Measurements from ENCODE around the gene DPP10.

DPP10 gene

DNA sequence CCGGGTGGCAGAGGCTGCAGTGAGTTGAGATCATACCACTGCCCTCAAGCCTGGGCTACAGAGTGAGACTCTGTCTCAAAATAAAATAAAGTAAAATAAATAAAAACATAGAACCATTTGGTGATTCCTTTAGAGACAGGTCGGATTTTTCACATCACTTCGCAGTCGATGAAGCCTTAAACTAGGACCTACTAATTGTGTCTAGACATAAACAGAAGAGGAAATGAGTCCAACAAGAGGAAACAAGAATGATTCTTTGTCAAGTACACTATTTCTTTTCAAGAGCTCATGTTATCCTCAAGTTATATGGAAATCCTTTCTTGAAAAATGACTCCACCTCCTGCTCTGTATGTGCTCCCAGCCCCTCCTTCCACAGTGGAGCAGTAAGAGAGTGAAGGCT lies 758.9 kb downstream of the DPP10 start:
- DNase-seq (ENCODE audit: low read depth in 2 of 2, low spot score in 1 of 2): no peak

DNA sequence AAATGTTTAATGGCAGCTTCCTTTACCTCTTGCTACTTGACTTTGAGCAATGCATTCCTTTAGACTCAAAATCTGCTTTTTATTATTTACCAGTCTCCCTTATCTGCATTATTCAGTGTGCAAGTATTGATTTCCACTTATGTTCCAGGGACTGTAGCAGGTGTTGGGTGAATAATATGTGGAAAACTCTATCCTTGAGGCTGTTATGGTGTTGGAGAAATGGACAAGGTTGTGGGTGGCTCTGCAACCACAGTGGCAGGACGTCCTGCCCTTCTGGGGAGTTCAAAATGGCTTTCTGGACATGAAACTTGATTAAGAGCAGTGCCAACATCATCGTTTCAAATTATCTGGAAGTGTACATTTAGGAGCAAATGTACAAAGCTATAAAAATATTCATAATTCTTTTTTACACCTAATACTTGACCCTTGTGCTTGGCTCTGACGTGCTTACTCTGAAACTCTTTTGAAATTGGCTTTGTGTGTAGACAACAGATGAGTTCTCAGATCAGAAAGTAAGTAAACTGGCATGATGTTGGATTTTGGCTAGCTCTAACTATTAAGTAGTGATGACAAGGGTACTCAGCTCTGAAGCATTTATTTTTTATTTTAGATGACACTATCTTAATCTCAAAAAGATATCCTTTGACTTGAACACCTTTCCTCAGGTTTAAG lies 766.2 kb downstream of the DPP10 start:
- no peak for DNase-seq (ENCODE audit: low read depth in 2 of 2, low spot score in 1 of 2)

DNA sequence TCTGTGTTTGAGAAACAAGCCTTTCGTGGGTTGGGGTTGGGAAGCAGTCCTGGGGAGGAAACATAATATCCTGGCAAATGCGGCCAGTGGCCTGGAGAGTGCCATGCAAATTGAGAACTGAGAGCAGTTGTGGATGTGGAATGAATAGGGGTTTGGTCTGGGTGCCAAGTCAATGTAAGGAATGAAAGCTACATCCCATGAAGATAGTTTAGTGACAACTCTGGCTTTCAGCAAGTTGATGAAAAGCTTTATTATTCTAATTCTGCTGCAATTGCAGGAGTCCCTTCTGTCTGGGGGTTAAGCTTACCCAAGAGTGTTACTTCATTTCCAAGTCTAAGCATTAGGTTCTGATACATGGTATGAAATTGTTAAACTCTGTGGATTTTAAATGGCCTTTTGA lies 771.6 kb downstream of the DPP10 start:
- DNase-seq (ENCODE audit: low read depth in 2 of 2, low spot score in 1 of 2): no peak

DNA sequence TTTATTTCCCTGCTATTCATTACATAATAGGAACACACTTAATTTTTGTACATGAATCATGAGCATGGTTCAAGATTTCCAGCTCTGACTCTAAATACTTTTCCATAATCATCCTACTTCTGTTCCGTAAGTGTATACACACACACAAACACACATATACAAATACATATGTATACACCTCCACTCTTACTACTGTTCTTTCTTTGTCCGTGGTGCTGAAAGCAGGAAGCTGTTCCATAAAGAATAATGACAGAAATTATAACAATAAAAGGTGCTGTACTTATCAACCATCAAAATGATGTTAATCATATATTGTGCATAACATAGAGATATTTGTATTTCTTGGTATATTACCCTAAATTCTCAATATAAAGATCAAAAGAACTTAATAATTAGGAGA lies 776.9 kb downstream of the DPP10 start:
- no peak for DNase-seq (ENCODE audit: low read depth in 2 of 2, low spot score in 1 of 2)

DNA sequence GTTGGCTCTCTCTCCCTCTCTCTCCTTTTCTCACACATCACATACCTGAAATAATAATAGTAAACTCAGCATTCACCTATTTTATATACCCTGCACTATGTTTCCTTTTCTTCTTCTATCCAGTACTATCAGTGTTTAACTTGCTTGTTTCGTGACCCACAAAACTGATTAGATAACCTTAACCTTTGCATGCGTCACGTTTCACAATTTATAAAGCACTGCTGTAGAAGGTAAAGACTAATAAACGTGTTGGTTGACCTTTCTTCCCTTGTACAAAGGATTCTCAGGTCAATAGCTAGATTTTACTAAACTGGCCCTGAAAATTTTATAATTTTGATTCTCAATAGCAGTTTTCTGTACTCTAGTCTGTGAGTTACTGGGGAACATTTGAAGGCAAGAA lies 791.7 kb downstream of the DPP10 start:
- no peak for DNase-seq (ENCODE audit: low read depth in 2 of 2, low spot score in 1 of 2)

DNA sequence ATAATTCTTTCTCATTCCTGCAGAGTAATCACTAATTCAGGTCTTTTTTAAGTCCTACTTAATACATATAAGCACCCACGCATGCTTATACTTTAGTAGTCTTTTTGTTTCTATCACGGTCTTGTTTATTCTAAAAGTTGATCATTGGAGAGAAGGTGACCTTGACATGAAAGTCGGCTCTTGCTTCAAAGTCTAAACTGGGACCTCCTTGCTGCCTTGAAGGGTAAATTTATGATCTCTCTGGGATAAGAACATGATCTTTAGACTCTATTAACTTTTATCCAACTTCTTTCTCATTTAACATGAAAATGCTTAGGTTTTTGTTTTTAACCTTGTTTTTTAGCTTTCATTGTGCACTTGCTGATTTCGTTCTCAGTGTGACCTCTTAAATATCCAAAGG lies 792.3 kb downstream of the DPP10 start:
- DNase-seq (ENCODE audit: low read depth in 2 of 2, low spot score in 1 of 2): no peak

DNA sequence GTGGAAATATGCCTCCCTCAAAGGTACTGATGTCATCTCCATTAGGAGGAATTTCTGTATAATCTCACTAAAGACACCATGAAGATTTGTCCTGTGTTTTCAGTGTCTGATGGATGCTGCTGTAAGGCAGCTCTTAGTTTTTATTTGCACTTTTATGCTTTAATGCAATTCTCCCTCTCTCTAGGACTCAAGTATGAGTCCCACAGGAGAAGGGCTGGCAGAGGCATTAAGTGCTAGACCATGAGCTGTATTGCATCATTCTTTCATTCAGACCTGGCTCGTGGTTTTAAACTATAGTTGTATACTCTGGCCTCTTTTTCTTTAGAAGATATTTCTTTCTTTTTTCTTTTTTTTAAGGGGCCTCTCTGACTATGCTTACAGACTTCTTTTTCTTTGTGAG lies 805.6 kb downstream of the DPP10 start:
- DNase-seq (ENCODE audit: low read depth in 2 of 2, low spot score in 1 of 2): no peak

DNA sequence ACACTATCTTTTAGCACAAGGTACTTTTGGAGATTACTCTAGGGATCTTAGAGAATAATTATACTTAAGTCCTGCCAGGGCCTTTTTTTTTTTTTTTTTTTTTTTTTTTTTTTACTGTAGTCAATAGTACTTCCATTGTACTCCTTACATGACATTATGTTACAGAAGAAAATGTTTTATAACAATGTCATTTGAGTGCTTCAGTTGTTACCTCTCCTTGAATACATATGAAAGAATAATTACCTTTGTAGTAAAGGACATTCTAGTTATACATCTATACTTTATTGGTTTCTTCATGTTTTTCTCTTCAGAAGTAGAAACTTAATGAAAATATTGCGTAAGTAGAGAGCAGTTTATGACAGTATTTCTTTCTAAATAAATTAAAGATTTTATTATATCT lies 834.9 kb downstream of the DPP10 start:
- DNase-seq (ENCODE audit: low read depth in 2 of 2, low spot score in 1 of 2): no peak

DNA sequence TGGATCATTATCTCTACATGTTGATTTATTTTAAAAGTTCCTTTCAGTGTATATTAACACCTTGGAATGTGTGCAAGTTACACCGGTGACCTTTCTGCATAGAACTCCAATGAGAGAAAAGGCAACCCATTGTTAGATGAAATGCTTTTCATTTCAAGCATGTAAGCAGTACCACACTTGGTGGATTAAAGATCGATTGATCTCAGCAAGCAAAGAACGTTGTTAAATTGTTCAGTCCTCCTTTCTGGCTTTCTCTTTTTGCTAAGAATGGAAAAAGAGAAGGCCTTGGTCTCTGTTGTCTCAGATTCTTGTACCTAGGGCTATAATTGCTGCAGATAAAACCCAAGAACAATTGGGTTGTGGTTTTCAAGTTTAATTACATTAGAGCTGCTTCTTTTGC lies 843.0 kb downstream of the DPP10 start:
- no peak for DNase-seq (ENCODE audit: low read depth in 2 of 2, low spot score in 1 of 2)

DNA sequence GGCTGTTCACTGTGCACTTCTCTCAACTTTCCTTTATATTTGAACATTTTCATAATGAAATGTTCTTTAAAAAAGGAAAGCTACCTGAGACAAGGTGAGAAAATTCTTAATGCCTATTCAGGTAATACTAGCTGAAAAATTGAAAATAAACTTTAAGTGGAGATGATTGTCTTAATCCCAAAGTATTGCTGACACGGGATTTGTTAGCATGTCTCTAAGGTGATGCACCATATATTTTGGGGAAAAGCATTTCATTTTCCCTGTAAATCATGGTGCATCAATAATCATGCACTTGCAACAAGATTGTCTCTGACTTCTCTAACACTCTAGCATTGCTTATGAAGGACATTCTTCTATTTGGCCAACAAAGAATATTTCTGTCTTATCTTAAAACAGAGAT lies 848.0 kb downstream of the DPP10 start:
- DNase-seq (ENCODE audit: low read depth in 2 of 2, low spot score in 1 of 2): no peak

DNA sequence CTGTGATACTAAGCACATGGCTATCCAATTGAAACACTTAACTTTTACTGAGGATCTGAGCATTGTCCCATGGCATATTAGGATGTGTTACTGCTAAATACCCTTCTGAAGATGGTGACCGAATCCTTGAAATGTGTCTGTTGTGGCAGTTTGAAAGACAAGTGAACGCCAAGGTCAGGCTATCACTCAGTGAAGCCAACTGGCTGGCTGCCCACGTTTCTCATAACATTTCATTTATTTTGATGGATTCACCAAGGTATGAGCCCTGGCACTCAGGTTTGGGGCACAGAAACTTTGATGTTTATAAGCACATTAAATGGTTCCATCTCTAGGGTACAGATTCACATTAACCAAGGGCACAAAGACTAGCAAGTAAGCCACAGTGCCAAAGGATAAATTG lies 850.3 kb downstream of the DPP10 start:
- no peak for DNase-seq (ENCODE audit: low read depth in 2 of 2, low spot score in 1 of 2)

DNA sequence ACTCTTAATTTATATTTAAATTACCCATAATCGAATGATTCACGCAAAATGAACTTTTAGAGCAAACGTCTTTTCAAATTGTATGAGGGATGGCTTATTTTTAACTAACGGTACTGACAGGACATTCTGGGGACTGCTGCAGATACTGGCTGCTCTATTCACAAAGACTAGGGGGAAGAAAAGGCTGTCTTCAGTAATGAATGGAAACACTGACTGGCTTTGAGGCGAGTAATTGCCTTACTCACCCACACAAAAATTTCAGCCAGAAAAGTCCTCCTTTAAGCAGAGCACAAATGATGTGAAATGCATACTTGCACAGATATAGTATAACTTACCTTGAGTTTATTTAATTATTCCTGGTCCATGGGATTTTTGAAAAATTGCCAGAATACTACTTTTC lies 852.6 kb downstream of the DPP10 start:
- no peak for DNase-seq (ENCODE audit: low read depth in 2 of 2, low spot score in 1 of 2)

DNA sequence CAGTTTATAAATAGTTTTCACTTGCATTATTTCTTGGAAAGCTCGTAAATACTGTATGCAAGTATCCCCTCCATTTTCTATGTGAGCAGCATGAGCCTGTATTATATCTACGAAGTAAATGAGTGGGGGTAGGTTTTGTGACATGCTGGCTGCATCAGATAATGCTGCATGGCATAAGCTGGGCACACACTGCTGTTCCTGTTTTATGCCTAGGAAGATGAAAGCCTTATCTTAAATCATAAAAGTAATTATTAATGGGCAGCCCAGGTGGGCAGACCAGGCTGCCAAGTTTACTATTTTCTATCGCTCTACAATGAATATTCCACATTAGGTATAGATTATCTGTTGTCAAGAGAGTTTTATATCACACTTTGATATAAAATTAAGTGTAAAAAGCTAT lies 854.6 kb downstream of the DPP10 start:
- DNase-seq (ENCODE audit: low read depth in 2 of 2, low spot score in 1 of 2): no peak

DNA sequence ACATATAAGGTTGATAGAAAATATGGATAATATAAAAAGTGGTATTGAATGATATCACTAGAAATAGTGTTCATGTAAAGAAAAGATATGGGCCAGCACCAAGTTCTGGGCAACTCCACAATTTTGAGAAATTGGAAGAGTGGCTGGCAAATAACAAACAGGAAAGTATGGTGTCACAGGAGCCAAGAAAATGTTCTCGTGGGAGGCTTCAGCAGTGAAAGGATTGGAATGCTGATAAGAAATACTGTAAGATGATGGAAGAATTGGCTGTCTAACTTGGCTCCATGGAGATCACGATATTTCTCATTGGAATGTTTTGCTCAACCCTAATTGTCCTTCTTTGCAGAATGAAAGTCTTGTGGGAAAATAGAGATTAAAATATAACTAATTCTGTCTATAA lies 856.8 kb downstream of the DPP10 start:
- DNase-seq (ENCODE audit: low read depth in 2 of 2, low spot score in 1 of 2): no peak

DNA sequence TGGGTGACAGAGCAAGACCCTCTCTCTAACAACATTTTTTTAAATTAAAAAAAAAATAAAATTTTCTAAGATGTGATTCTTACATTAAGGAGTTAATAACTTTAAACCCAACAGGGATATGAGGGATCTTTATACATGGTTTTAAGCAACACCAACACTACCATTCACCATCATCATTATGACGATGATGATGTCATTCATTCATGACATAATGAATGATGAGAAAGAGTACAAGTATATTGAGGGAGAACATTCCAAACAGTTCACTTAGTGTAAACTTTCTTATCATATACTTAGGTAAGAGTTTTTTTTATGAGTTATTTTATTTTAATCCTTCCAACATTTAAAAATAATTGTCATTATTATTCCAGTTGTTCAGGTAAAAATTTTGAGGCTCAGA lies 863.3 kb downstream of the DPP10 start:
- DNase-seq (ENCODE audit: low read depth in 2 of 2, low spot score in 1 of 2): no peak

DNA sequence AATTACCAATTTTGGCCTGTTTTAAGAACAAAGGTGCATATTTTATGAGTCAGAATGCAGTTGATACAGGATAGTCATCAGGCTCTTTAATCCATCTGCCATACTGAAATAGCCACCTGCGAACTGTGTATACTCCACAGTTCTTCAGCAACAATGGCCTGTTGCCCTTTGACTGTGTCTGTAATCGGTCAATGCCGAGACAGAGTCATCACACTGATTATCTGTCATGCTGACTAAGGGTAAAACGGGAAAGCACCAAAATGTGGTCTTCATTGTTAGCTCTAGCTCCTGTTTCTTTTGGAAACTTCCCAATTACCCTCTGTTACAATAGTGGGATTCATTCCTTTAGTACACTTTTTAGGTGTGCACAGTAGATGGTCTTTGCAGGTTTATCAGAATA lies 871.7 kb downstream of the DPP10 start:
- no peak for DNase-seq (ENCODE audit: low read depth in 2 of 2, low spot score in 1 of 2)

DNA sequence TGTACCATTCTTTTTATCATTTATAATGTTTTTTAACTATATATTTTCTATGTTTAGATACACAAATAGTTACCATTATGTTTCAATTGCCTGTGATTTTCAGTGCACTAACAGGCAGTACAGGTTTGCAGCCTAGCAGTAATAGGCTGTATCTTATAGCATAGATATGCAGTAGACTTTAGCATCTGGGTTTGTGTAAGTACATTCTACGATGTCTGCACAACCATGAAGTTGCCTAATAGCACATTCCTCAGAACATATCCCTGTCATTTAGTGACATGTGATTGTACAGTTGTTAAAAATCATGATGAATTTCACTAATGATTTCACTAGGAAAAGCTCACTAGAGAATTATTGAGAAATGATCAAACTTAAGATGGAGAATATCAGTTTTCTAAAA lies 884.6 kb downstream of the DPP10 start:
- no peak for DNase-seq (ENCODE audit: low read depth in 2 of 2, low spot score in 1 of 2)

DNA sequence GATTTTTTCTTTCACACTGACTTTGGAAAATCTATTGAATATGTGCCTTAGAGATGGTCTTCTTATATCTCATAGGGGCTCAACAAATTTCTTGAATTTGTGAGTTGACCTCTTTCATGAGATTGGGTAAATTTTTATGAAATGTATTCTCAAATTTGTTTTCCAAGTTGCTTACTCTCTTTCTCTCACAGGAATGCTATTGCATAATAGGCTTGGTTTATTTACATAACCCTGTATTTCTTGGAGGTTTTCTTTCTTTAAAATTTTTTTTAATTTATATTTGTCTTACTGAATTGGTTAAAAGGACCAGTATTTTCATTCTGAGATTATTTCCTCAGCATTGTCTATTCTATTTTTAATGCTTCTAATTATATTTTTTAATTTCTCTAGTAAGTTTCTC lies 917.1 kb downstream of the DPP10 start:
- no peak for DNase-seq (ENCODE audit: low read depth in 2 of 2, low spot score in 1 of 2)

DNA sequence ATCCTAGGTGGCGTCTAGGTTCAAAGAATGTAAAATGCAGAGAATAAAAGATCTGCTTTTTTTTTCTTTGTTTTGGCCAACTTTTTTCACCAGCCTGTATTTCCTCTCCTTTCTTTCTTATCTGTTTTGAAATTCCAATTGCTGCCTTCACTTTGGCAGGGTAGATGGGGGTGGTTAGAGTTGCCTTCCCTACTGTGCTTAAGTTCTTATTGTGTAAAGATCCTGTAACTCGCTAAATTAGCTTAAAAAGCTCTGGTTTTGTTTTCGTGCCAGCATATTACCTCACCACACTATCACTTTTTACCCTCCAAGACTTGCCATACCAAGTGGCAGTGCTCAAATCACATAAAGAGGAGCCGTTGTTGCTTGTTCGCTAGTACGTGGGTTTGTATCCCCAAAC lies 921.7 kb downstream of the DPP10 start:
- no peak for DNase-seq (ENCODE audit: low read depth in 2 of 2, low spot score in 1 of 2)

DNA sequence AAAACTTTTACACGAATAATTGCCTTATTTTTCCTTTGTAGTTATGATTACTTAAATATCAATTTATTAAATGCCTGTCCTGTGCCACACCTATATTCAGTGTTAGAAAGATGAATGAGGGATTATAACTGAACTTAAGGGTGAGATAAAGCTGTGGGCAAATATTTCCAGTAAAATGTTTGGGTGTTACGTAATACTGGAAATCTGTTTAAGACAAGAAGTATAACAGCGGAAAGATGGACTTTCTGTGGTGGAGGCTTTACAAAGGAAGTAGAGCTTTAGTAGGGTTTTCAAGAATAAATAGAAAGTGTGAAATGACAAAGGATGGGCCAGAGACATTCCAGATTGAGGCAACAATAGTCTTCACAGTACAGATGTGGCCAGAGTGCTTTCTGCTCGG lies 927.0 kb downstream of the DPP10 start:
- DNase-seq (ENCODE audit: low read depth in 2 of 2, low spot score in 1 of 2): no peak

DNA sequence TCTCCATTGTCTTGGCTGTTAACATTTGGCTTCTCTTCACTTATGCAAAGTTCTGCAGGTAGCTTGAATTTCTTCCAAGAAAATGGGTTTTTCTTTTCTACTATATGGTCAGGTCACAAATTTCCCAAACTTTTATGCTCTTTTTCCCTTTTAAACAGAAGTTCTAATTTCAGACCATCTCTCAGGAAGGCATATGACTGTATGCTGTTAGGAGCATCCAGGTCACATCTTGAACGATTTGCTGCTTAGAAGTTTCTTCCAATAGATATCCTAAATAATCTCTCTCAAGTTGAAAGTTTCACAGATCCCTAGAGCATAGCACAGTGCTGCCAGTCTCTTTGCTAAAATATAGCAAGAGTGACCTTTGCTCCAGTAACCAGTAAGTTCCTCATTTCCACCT lies 932.5 kb downstream of the DPP10 start:
- DNase-seq (ENCODE audit: low read depth in 2 of 2, low spot score in 1 of 2): no peak

DNA sequence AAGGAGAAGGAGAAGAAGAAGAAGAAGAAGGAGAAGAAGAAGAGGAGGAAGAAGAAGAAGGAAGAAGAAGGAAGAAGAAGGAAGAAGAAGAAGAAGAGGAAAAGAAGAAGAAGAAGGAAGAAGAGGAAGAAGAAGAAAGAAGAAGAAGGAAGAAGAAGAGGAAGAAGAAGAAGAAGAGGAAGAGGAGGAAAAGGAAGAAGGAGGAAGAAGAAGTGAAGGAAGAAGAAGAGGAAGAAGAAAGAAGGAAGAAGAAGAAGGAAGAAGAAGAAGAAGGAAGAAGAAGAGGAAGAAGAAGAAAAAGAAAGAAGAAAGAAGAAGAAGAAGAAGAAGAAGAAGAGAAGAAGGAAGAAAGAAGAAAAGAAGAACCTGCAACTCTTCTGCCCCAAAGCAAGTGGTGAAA lies 942.0 kb downstream of the DPP10 start:
- DNase-seq (ENCODE audit: low read depth in 2 of 2, low spot score in 1 of 2): no peak

DNA sequence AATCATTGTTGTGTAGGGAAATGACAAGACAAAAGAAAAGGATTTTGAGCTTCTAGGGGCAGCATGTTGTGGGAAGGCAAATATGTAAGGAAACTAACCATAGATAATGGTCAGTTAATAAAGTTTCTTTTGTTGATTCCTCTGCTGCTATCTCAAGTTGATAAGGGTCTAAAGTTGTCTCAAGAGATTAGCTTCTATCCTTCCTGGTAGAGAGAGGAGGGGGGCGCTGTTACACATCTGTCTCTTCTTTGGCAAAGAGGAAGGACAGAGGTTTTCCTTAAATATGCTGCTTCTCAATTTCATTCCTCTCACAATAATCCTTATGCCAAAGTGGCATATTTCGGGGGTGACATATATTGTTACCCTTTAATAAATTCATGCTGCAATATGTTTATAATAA lies 944.0 kb downstream of the DPP10 start:
- DNase-seq (ENCODE audit: low read depth in 2 of 2, low spot score in 1 of 2): no peak

DNA sequence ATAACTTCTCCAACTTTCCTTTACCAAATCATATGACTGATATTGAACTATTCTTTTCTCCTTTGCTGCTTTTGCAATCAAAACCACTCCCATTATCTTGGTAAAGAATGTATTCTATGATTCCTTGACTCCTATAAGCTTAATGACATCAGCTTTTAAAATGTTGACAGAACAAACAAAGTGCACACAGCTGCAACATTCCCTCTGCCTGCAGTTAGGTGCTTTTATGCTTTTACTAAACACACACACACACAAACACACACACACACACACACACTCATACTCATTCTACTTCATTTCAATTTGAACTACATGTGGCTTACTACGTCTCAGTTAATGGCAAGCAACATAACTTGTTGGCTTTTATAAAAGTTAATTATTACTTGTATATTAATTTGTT lies 946.6 kb downstream of the DPP10 start:
- DNase-seq (ENCODE audit: low read depth in 2 of 2, low spot score in 1 of 2): no peak
